NB4 (cell line): ENCODE measurements around the gene AFAP1L1.

ENCODE experiments used
- POLR2A ChIP-seq: IDR thresholded peaks from 2 replicates; pipeline ENCODE4 v1.6.1; 2011; ENCODE audit warnings: mild to moderate bottlenecking; ENCODE audit not compliant: insufficient read length; ENCODE audit errors: extremely low read depth
- TF ChIP-seq, protein P1 (sequence below): IDR thresholded peaks from one replicate; pipeline ENCODE4 v1.5.1; 2012; ENCODE audit warnings: low read depth, low read length
- TF ChIP-seq, protein P2 (sequence below): IDR thresholded peaks from 2 replicates; pipeline ENCODE4 v1.6.1; 2011; ENCODE audit warnings: low read depth, low read length

DNA sequence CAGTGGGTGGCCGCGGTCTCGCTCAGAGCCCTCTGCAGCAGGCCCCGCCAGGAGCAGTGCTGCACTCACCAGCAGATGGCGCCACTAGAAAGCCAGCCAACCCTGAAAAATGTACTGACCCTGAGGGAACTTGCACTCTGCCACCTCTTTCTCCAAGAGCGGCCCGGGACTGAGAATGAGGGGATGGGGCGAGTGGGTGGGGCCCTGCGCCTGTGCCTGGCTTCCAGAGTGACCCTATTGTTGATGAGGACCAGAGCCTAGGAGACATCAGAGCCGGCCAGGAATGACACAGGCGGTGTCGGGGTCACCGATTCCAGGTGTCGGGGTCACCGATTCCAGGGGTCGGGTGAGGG lies 110.3 kb downstream of the AFAP1L1 start:
- TF ChIP-seq, protein P1, sequence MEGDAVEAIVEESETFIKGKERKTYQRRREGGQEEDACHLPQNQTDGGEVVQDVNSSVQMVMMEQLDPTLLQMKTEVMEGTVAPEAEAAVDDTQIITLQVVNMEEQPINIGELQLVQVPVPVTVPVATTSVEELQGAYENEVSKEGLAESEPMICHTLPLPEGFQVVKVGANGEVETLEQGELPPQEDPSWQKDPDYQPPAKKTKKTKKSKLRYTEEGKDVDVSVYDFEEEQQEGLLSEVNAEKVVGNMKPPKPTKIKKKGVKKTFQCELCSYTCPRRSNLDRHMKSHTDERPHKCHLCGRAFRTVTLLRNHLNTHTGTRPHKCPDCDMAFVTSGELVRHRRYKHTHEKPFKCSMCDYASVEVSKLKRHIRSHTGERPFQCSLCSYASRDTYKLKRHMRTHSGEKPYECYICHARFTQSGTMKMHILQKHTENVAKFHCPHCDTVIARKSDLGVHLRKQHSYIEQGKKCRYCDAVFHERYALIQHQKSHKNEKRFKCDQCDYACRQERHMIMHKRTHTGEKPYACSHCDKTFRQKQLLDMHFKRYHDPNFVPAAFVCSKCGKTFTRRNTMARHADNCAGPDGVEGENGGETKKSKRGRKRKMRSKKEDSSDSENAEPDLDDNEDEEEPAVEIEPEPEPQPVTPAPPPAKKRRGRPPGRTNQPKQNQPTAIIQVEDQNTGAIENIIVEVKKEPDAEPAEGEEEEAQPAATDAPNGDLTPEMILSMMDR = peak; percentile 91
- TF ChIP-seq POLR2A = no peak
- TF ChIP-seq, protein P2, sequence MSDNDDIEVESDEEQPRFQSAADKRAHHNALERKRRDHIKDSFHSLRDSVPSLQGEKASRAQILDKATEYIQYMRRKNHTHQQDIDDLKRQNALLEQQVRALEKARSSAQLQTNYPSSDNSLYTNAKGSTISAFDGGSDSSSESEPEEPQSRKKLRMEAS = peak; percentile 10; the same call in 1 of the 2 replicates
